NB4 (cell line): ENCODE data around the gene HOXA13.

Source experiments
- MAX ChIP-seq: IDR thresholded peaks from 2 replicates; pipeline ENCODE4 v1.6.1; 2011; ENCODE audit warnings: low read depth, low read length
- MYC ChIP-seq: IDR thresholded peaks from 2 replicates; pipeline ENCODE4 v1.6.1; 2011; ENCODE audit warnings: low read depth, low read length
- TF ChIP-seq, protein P1 (sequence below): IDR thresholded peaks from one replicate; pipeline ENCODE4 v1.5.1; 2012; ENCODE audit warnings: low read depth, low read length

DNA sequence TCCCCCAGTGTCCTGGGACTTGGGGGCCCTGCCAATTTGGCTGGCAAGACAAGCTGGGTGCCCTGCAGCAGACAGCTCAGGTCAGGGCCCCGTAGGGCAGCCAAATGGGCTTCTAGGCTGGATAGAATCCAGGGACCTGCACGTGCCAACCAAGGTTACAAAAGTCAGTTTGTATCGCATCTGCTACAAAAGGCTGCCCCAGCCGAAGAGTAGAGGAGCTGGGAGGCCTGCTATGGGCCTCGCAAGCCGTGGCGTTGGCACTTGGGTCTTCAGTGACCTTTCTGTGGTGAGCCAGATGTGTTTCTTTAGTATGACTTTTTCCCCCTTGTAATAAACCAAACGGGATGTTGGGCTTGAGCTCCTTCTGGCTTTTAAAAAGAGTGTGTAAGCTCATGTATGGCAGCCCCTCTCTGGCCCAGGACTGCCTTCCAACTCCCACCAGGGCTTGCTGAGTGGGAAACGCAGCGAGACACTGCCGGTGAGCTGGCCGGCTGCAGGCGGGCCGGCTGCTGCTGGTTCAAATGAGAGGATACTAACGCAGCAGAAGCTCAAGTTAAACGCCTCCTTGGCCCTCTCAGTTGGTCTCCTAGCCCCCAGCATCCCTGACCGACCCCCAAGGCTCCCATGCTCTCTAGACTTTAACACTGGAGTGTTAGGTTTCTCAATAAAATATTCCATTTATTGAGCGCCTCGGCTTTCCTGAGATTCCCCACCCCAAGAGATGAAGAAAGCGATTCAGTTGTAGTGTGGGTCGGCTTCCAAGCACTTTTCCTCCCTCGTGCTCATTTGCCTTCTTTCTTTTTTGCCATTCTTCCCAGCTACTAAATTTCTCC, 22.7 kb downstream of the HOXA13 start:
- TF ChIP-seq, protein P1, sequence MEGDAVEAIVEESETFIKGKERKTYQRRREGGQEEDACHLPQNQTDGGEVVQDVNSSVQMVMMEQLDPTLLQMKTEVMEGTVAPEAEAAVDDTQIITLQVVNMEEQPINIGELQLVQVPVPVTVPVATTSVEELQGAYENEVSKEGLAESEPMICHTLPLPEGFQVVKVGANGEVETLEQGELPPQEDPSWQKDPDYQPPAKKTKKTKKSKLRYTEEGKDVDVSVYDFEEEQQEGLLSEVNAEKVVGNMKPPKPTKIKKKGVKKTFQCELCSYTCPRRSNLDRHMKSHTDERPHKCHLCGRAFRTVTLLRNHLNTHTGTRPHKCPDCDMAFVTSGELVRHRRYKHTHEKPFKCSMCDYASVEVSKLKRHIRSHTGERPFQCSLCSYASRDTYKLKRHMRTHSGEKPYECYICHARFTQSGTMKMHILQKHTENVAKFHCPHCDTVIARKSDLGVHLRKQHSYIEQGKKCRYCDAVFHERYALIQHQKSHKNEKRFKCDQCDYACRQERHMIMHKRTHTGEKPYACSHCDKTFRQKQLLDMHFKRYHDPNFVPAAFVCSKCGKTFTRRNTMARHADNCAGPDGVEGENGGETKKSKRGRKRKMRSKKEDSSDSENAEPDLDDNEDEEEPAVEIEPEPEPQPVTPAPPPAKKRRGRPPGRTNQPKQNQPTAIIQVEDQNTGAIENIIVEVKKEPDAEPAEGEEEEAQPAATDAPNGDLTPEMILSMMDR: no peak
- no peak for TF ChIP-seq MYC
- TF ChIP-seq MAX: no peak
